ENCODE results near the gene EN2.

Gene EN2

GRCh38 chr7:155451840-155452239, 6.1 kb upstream of the EN2 start:
- TF ChIP-seq, protein P1, sequence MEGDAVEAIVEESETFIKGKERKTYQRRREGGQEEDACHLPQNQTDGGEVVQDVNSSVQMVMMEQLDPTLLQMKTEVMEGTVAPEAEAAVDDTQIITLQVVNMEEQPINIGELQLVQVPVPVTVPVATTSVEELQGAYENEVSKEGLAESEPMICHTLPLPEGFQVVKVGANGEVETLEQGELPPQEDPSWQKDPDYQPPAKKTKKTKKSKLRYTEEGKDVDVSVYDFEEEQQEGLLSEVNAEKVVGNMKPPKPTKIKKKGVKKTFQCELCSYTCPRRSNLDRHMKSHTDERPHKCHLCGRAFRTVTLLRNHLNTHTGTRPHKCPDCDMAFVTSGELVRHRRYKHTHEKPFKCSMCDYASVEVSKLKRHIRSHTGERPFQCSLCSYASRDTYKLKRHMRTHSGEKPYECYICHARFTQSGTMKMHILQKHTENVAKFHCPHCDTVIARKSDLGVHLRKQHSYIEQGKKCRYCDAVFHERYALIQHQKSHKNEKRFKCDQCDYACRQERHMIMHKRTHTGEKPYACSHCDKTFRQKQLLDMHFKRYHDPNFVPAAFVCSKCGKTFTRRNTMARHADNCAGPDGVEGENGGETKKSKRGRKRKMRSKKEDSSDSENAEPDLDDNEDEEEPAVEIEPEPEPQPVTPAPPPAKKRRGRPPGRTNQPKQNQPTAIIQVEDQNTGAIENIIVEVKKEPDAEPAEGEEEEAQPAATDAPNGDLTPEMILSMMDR (IDR thresholded peaks at IDR 0.05; ENCODE audit: low read depth, low read length, missing control alignments): no peak
- no peak for DNase-seq (ENCODE audit: low read depth)
- no peak overlapping the region for H3K4me3 ChIP-seq (ENCODE audit: low read depth, low read length)

DNA sequence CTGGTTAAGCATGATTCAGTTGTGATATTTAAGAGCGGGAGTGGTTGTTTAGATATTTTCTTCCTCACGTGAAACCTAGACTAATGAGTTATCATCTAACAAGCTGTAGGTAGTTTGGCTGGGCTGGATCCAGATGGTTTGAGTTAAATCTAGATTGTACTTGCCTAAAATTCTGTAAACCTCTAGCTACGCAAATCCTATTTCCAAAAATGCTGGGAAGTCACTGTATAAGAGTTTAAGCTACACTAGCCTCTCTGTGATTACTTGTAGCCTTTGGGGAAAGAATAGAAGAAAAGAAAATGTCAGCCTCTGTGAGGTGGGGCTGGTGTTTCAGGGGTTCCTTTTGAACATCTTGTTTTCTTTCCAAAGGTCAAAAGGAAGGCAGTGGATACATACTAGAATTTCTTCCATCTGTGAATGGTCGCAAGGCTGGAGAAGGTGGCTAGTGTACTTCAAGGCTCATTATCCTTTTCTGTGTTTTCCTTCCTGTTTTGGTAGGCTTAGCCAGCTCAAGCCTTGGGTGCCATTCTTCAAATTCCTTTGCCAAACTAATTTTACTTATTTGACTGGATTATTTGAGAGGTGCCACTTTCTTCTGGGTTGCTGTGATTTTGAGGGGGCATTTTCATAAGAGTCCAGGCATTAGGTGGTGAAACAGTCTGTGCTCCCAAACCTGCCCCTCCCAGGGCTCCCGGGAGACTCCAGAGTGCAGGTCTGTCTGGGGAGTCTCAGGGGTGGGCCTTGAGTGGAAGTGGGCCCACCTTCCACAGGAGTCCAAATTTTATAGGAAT, 5.2 kb upstream of the EN2 start:
- DNase-seq (ENCODE audit: low read depth): no peak
- no peak overlapping the region for H3K4me3 ChIP-seq (ENCODE audit: low read depth, low read length)
- TF ChIP-seq, protein P1 (IDR thresholded peaks at IDR 0.05; ENCODE audit: low read depth, low read length, missing control alignments): no peak

- no peak for DNase-seq (ENCODE audit: low read depth)
- TF ChIP-seq, protein P1 (IDR thresholded peaks at IDR 0.05; ENCODE audit: low read depth, low read length, missing control alignments): no peak
- H3K4me3 ChIP-seq (ENCODE audit: low read depth, low read length): no peak overlapping the region
These were observed 4.4 kb upstream of the EN2 start for GRCh38 chr7:155453296-155454182.

DNA sequence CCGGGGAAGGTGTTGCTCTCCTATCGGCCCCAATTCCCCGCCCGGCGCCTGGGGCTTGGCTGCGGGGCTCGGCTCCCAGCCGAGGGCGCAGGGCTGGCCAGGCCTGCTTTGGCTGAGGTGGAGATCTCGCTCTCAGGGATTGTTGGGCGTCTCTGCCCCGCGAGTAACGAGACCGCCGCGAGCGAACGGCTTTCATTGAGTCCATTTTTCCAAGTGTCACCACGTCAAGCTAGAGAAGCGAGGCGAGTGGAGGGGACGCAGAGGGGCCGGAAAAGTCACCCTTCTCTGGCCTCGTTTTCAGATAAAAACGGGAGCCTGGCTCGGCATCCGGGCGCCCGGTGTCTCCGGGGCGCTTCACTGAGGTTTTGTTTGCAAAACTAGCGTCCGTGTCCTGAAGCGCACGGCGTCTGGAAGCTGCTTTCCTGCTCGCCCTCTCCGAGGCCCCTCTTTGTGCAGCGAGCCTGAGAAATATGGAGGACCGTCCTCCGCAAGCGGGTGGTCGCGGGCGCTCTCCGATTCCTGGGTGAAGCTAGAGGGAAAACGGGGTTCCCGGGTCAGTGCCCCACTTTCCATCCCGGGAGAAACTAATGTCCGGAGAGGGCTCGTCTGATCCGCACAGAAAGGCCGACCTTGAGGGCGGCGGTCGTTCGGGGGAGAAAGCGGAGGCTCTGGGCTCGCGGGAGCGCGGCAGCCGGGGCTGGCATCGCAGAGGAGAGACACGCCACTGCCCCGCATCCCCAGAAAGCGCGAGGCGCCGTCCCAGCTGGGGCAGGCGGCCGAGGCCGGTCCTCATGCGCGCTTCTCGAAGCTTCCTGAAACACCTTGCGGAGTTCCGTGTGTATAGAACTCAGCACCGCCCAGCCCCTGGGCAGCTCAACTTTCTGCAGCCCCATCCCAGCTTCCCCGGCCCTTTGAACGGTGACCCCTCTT, 3.5 kb upstream of the EN2 start:
- TF ChIP-seq, protein P1 (IDR thresholded peaks at IDR 0.05; ENCODE audit: low read depth, low read length, missing control alignments): no peak
- DNase-seq (ENCODE audit: low read depth): no peak
- H3K4me3 ChIP-seq (ENCODE audit: low read depth, low read length): no peak overlapping the region

DNA sequence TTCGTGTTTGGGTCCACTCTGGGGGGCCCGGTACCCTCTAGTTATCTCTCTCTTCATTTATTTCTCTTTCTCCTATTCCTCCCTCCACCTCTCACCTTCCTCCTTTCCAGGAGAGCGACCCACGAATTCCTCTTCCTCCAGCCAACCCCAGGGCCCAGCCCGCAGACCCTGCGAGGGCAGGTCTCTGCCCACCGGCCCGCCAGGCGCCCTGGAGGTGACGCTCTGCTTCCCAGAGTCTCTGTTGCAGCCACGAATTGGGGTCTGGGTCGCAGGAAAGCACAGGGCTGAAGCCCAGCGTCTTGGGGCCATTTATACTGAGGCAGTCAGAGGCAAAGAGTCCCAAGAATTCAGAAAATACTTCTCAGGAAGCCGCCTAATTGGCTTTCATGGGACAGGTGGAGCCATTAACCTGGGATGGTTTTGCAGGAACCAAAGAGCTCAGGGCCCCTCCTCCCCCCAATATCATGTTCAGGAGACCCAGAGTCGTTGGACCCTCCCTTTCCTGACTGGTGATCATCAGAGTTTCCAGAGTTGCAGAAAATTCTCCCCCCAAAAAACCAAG, 2.7 kb upstream of the EN2 start:
- TF ChIP-seq, protein P1 (IDR thresholded peaks at IDR 0.05; ENCODE audit: low read depth, low read length, missing control alignments): no peak
- no peak overlapping the region for H3K4me3 ChIP-seq (ENCODE audit: low read depth, low read length)
- DNase-seq (ENCODE audit: low read depth): no peak

All from GM12864 (cell line).